BE2C (cell line): ENCODE data around the gene ATXN7L1.

Experiments used
- DNase-seq: peaks from one replicate; pipeline ENCODE4 v3.0.0-alpha.2; 2020
- H3K27me3 ChIP-seq: fragments of 250-450 bp; sonication (Bioruptor Pico); 2 replicates; pipeline ENCODE4 v1.5.1; 2020; ENCODE audit warnings: mild to moderate bottlenecking
- H3K36me3 ChIP-seq: fragments of 250-450 bp; sonication (Bioruptor Pico); 2 replicates; pipeline ENCODE4 v1.5.1; 2020; ENCODE audit warnings: mild to moderate bottlenecking
- H3K4me1 ChIP-seq: fragments of 250-450 bp; sonication (Bioruptor Pico); 2 replicates; pipeline ENCODE4 v1.5.1; 2020
- H3K4me3 ChIP-seq: 2 replicates; pipeline ENCODE4 v1.5.1; 2011; ENCODE audit warnings: low read depth, low read length
- H3K9me3 ChIP-seq: fragments of 250-450 bp; sonication (Bioruptor Pico); 2 replicates; pipeline ENCODE4 v1.5.1; 2020
- CTCF ChIP-seq: IDR thresholded peaks from 2 replicates; pipeline ENCODE4 v1.5.1; 2012; ENCODE audit warnings: mild to moderate bottlenecking, low read depth, low read length

The ATXN7L1 gene

DNA sequence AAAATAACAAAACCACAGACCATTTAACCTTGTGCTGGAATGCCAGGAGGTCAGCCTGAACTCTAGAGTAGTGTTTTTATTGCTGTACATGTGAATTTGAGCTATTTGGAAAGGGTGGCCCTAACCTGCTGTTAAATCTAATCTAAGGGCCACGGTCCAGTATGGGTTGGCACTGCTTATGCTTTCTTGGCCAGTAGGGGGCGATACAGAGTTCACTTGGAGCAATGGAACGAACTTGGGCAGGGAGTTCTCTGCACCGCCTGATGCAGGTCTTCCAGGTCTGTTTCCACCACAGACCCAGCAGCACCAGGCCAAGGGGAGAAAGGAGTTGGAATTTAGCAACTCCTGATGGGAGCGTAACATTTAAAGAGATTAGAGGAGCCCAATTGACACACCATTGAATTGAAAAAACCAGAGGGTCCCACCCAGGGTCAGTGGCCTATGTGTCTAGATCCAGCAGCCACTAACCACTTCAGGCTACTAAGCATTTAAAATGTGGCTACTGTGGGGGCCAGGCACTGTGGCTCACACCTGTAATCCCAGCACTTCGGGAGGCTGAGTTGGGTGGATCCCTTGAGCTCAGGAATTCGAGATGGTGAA, 219.4 kb downstream of the ATXN7L1 start:
- Histone ChIP-seq H3K4me1 (peaks cover 9% of the 10 kb centered on the region), H3K9me3 (no peaks in the 10 kb centered on the region), H3K4me3 (no peak overlapping the region), H3K36me3 (no peaks in the 10 kb centered on the region), H3K27me3 (no peaks in the 10 kb centered on the region)
- DNase-seq, result peak; percentile 67
- TF ChIP-seq CTCF, result peak; percentile 86

DNA sequence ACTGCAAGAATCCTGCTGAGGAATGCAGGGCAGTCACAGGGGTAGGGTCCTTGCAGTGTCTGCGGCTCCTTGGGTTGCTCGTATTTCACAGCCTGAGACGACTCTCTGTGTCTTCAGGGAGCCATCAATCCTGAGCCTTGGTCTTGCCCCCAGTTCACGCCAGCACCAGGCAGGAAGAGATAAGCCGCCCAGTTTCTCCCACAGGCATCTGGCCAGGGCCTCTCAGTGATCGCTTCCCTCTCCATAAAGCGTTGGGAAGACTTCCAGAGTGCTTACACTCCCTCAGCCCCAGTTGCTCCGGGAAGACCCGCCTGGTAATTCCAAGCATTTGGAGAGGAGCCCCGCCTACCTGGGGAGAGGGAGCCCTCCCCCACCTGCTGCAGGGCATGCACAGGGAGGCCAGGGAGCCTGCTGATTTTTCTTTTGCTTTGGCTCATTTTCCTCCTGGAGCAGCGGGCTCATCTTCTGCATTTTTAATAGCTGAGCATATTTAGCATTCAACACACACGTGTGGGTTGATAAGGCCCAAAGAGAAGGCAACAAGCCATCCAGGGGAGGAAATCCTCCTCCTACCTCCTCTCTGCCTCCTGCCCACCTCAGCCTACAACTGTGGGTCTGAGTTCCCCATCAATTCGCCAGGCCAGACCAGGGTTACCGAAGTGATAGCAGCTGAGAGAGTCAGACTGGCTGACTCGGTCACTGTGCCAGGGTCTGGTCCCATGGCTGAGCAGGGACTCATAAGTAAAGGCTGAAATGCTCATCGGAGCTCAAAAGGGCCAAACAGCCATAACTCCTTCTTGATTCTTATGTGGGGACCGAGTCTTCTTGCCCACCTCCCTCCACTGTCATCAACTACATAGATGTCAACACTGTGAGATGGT, 220.7 kb downstream of the ATXN7L1 start:
- Histone ChIP-seq H3K9me3 (no peaks in the 10 kb centered on the region), H3K36me3 (no peaks in the 10 kb centered on the region), H3K4me1 (peaks cover 9% of the 10 kb centered on the region), H3K27me3 (no peaks in the 10 kb centered on the region), H3K4me3 (peak overlapping the region; percentile 28)
- TF ChIP-seq CTCF, result no peak
- peak; percentile 76 for DNase-seq

DNA sequence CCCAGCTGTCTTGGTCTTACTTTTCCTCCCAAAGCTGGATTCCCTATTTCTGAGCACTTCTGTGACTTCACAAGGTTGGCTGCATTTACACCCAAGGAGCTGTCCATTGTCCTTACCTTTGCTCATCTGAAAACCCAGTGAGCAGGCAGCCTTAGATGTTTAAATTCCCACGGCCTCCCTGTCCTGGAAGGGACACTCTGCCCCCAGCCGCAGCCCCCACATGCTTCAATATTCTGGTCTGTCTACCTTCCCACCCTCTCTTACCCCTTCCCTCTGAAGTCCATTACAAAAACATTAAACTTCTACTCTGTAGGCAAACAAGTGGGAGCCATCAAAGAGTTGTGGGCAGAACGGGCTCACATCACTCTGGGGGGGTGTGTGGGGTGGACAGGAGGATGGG, 221.3 kb downstream of the ATXN7L1 start:
- H3K9me3 ChIP-seq, result no peaks in the 10 kb centered on the region
- no peak overlapping the region for H3K4me3 ChIP-seq
- H3K36me3 ChIP-seq, result no peaks in the 10 kb centered on the region
- H3K4me1 ChIP-seq, result peaks cover 9% of the 10 kb centered on the region
- H3K27me3 ChIP-seq, result no peaks in the 10 kb centered on the region
- DNase-seq, result no peak
- TF ChIP-seq CTCF, result no peak

- Histone ChIP-seq H3K9me3 (no peaks in the 10 kb centered on the region), H3K4me1 (peaks cover 9% of the 10 kb centered on the region), H3K4me3 (no peak overlapping the region), H3K27me3 (no peaks in the 10 kb centered on the region), H3K36me3 (no peaks in the 10 kb centered on the region)
- DNase-seq, result no peak
- no peak for TF ChIP-seq CTCF
These were observed 222.2 kb downstream of the ATXN7L1 start for GRCh38 chr7:105654095-105654686.

DNA sequence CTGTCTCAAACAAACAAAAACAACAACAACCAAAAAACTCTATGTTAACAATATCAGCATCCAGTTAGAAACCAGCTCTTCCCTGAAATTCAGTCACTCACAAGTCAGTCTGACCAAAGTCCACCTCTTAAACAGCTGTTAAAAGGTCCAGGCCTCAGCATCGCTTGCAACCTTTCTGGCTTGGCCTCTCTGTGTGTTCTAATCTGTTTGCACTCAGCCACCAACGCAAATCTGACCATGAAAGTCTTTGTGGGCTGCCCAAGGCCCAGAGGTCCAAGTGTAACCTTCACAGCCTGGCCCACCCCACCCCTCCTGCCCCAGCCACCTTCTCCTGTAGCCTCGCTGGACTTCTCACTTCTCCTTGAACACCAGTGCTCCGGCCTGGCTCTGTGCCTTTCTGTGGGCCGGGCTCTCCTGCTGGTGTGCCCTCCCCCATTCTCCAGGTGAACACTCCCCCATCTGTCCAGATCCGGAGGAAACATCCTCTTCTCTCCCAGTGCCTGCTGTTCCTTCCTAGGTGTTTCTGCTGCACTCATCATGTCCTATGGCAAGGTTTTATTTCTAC, 222.9 kb downstream of the ATXN7L1 start:
- no peak for DNase-seq
- H3K4me3 ChIP-seq, result no peak overlapping the region
- no peak for TF ChIP-seq CTCF
- H3K4me1 ChIP-seq, result peaks cover 13% of the 10 kb centered on the region
- H3K27me3 ChIP-seq, result no peaks in the 10 kb centered on the region
- no peaks in the 10 kb centered on the region for H3K9me3 ChIP-seq
- no peaks in the 10 kb centered on the region for H3K36me3 ChIP-seq
